Inferior parietal cortex (tissue), 1 donor: ENCODE measurements around the gene DYNLRB1.
"Not testable (repeated sequence)": the region's sequence is repeated elsewhere in the genome, so short reads cannot be mapped to it uniquely, and the experiment has no call there.

ENCODE experiments used
- DNase-seq: peaks from one replicate; pipeline ENCODE4 v3.0.0-alpha.2; 2016; ENCODE audit errors: extremely low spot score

DYNLRB1 gene

GRCh38 chr20:34516247-34517113 lies at the start of gene DYNLRB1:
DYNLRB1 (plus strand) TSS chr20:34516422; CDS start chr20:34516459, 37 bp downstream.
- peak; percentile 99 for DNase-seq

GRCh38 chr20:34468951-34469350 lies 47.3 kb upstream of the DYNLRB1 start:
- no peak for DNase-seq

DNA sequence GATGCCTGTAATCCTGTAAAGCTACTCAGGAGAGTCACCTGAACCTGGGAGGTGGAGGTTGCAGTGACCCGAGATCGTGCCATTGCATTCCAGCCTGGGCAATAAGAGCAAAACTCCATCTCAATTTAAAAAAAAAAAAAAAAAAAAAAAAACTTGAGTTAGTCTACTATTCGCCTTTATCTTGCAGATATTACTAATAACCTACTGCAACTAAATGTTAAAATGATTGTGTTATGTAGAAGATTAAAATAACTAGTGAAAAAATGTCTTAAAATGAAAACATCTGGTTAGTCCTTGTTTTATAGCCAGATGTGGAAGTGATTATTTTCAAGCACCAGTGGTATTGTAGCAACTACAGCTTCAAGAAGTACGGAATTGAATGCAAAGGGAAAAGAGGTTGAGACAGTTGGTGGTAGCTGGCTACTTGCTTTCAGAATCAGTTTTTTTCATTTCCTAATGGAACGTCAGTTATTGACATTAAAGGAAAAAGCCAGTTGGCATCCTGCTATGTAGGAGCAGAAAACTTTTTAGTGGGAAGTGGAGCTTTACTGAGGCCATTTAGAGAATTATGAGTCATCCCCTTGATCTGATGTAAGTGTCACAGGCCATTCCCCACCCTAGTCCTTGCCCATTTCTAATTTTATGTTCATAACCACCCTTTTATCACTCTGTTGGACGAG lies 43.8 kb upstream of the DYNLRB1 start:
- no peak for DNase-seq

GRCh38 chr20:34473262-34473883 lies 42.8 kb upstream of the DYNLRB1 start:
- DNase-seq: peak; percentile 39

- peak; percentile 34 for DNase-seq
Measured at GRCh38 chr20:34475979-34476736, 40.1 kb upstream of the DYNLRB1 start.

- no peak for DNase-seq
Measured at GRCh38 chr20:34479627-34480026, 36.6 kb upstream of the DYNLRB1 start.

GRCh38 chr20:34482154-34482553 lies 34.1 kb upstream of the DYNLRB1 start:
- not testable (repeated sequence) for DNase-seq

DNA sequence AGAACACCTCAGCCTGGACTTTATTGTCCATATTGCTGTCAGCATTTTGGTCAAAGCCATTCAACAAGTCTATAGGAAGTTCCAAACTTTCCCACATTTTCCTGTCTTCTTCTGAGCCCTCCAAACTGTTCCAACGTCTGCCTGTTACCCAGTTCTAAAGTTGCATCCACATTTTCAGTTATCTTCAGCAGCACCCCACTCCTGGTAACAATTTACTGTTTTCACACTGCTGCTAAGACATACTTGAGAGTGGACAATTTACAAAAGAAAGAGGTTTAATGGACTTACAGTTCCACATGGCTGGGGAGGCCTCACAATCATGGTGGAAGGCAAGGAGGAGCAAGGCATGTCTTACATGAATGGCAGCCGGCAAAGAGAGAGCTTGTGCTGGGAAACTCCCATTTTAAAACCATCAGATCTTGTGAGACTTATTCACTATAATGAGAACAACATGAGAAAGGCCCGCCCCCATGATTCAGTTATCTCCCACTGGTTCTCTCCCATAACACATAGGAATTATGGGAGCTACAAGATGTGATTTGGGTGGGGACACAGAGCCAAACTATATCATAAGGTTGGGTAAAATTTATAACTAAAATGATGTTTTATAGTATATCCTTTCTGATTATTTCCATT lies 32.5 kb upstream of the DYNLRB1 start:
- not testable (repeated sequence) for DNase-seq

GRCh38 chr20:34485068-34485634 lies 31.1 kb upstream of the DYNLRB1 start:
- no peak for DNase-seq

- DNase-seq: no peak
Measured at GRCh38 chr20:34491226-34491931, 24.8 kb upstream of the DYNLRB1 start.

DNA sequence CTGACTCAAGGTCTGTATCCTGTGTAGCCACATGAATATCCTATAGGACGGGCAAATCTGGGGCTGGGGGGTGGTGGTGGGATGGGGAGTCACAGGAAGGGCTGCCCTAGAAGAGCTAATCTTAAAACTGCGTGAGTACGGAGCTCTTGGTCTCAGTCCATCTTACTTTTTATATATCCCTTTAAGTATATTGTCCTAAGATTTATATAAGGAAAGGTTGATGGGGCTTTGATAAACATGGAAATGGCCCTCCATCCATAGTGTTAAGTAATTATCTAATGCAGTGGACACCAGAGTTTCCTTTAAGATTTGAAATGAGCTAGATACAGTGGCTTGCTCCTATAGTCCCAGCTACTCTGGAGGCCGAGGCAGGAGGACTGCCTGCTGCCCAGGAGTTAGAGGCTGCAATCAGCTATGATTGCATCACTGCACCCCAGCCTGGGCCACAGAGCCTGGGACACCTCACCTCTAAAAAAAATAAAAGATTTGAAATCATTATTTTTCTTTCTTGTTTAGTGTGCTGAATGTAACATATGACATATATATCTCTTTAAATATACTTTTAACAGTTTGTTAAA lies 24.2 kb upstream of the DYNLRB1 start:
- DNase-seq: no peak

DNA sequence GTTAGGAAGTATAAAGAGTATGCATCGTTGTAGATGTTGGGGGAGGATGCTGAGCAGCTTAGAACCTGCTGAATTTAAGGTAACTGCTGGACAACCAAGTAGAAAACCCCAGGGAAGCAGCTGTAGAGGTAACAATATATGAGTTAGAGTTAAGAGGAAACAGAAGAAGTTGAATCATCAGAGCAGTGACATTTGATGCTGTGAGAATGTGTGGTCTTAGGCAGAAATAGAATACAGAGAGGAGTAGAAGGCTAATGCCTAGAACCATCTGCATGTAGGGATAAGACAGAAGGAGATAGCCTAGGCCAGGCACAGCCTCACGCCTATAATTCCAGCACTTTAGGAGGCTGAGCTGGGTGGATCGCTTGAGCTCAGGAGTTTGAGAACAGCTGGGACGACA lies 22.6 kb upstream of the DYNLRB1 start:
- no peak for DNase-seq

DNA sequence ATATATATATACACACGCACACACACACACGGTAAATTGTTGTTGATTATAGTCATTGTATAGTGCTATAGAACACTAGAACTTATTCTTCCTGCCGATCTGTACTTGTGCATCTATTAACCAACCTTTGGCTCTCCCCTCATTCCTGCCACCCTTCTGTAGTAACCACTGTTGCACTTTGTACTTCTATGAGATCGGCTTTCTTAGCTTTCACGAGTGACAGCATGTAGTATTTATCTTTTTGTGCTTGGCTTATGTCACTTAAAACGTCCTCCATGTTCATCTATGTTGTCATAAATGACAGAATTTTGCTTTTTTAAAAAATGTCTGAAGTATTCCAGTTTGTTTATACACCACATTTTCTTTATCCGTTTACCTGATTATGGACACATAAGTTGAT lies 20.9 kb upstream of the DYNLRB1 start:
- no peak for DNase-seq

DNA sequence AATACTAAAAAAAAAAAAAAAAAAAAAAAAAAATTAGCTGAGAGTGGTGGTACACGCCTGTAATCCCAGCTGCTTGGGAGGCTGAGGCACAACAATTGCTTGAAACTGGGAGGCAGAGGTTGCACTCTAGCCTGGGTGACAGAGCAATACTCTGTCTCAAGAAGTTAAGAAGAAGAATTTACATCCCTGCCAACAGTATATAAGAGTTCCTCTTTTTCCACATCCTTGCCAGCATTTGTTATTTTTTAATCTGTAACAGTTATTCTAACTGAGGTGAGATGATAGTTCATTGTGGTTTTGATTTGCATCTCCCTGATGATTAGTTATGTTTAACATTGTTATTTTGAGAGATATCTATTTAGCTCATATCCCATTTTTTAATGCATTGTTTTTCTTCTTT lies 20.3 kb upstream of the DYNLRB1 start:
- DNase-seq: no peak

- DNase-seq: not testable (repeated sequence)
Measured at GRCh38 chr20:34497596-34497995, 18.6 kb upstream of the DYNLRB1 start.

DNA sequence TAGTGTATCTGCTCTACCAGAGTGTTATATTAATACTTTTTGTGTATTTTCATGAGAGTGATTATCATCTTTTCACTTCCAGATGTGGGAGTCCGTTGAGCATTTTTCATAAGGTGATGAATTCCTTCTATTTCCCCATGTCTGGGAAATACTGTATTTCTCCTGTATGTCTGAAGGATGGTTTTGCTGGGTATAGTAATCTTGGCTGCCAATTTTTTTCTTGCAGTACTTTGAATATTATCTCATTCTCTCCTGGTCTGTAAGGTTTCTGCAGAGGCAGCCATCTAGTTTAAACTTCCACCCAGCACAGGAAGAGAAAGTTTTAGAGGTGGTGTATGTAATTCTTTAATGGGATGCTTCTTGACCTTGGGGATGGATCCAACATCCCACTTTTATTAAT lies 15.4 kb upstream of the DYNLRB1 start:
- no peak for DNase-seq

GRCh38 chr20:34506480-34506879 lies 9.7 kb upstream of the DYNLRB1 start:
- no peak for DNase-seq

DNA sequence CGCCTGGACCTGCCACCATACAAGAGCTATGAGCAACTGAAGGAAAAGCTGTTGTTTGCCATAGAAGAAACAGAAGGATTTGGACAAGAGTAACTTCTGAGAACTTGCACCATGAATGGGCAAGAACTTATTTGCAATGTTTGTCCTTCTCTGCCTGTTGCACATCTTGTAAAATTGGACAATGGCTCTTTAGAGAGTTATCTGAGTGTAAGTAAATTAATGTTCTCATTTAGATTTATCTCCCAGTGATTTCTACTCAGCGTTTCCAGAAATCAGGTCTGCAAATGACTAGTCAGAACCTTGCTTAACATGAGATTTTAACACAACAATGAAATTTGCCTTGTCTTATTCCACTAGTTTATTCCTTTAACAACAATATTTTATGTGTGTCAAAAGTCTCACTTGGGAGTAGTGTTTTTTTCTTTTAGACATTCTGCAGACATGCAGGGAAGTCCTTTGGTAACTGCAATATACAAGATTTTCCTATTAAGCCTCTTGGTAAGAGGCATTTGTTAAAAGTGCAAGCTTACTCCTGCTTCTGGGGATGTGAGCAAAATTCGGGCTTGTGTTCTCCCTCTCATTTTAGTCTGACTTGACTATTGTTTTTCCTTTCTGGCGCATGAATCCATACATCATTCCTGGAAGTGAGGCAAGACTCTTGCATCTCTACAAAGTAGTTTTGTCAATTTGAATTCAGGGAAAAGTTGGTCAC lies 8.4 kb upstream of the DYNLRB1 start:
- DNase-seq: no peak

GRCh38 chr20:34510575-34510974 lies 5.6 kb upstream of the DYNLRB1 start:
- no peak for DNase-seq
